ENCODE results near the gene ZNF219. TPM values are rescaled to one million over a fixed set of nuclear protein-coding genes. Genes with fewer than 3 reads are reported as not detected.

The ZNF219 gene
- total RNA-seq, 1 experiment from 2014 or later = 16.6 TPM

- no peak overlapping the region for H3K4me3 ChIP-seq (replicated peaks in 1 of 2; ENCODE audit: low read depth in 1 of 2, low read length in 2 of 2)
- ChIA-PET CTCF (interaction anchor here (1.1 to 3.5 kb wide), 3 partner anchors 38 to 131 kb away, joined by 3 to 60 read pairs (median 59); no protein-coding TSS in a partner anchor), RAD21 (ENCODE audit: low non-redundant PET in 1 of 2, low total read pairs in 2 of 2, uncharacterized antibody in 2 of 2, unreplicated experiment in 2 of 2) (no interaction called here), POLR2A (no interaction called here)
- no peak for TF ChIP-seq ATF3 (IDR thresholded peaks at IDR 0.05)
- TF ChIP-seq FOSL1 (IDR thresholded peaks at IDR 0.05; ENCODE audit: low read depth) = no peak
- no peak for TF ChIP-seq EZH2phosphoT487 (IDR thresholded peaks at IDR 0.05; ENCODE audit: borderline replicate concordance)
- no peak for TF ChIP-seq MAX (IDR thresholded peaks at IDR 0.05)
- no peak for TF ChIP-seq CBX3 (IDR thresholded peaks at IDR 0.05; ENCODE audit: low read depth)
- TF ChIP-seq ELF1 (IDR thresholded peaks at IDR 0.05; ENCODE audit: borderline replicate concordance, low read depth) = no peak
- TF ChIP-seq POLR2A (IDR thresholded peaks at IDR 0.05; ENCODE audit: borderline replicate concordance, extremely low read depth, insufficient read depth, insufficient read length) = no peak
- TF ChIP-seq ZNF274 (IDR thresholded peaks at IDR 0.05; ENCODE audit: low read depth, low read length) = no peak
- no peak for TF ChIP-seq SIN3A (IDR thresholded peaks at IDR 0.05; ENCODE audit: low read depth)
- no TSS peak for BruUV-seq (replicated peaks)
- H3K9me2 ChIP-seq (ENCODE audit: insufficient read depth) = no peaks in the 10 kb centered on the region
- DNase-seq (ENCODE audit: low read depth, low spot score) = no peak
- H3K4me1 ChIP-seq (ENCODE audit: control insufficient read depth in 1 of 2, insufficient read depth in 2 of 2, low read length in 2 of 2) = peaks cover 47 to 68% of the 10 kb centered on the region in 2 experiments
- H3K9me3 ChIP-seq (ENCODE audit: control insufficient read depth in 1 of 2, insufficient read depth in 1 of 2, low read depth in 1 of 2, low read length in 2 of 2) = no peaks in the 10 kb centered on the region
- H3K27me3 ChIP-seq (ENCODE audit: insufficient read depth, low read length) = no peaks in the 10 kb centered on the region
- intact Hi-C loops (cut with micrococcal nuclease) = loop anchor here (10.0 kb wide), 1 partner anchor 251 kb away; no protein-coding TSS in a partner anchor
- no peak overlapping the region for H3K27ac ChIP-seq (ENCODE audit: low read depth, low read length)
- H4K20me1 ChIP-seq (ENCODE audit: insufficient read depth) = no peaks in the 10 kb centered on the region
- H3K4me2 ChIP-seq (ENCODE audit: low read length) = peak overlapping the region; percentile 66
- H3K79me2 ChIP-seq (ENCODE audit: insufficient read depth, low read length) = no peaks in the 10 kb centered on the region
- H2AFZ ChIP-seq (ENCODE audit: low read depth, low read length, poor library complexity, severe bottlenecking) = peak overlapping the region; percentile 97
- no peak for ATAC-seq
- no peaks in the 10 kb centered on the region for H3K36me3 ChIP-seq (ENCODE audit: control insufficient read depth in 1 of 2, insufficient read depth in 2 of 2, low read length in 2 of 2)
- H3K9ac ChIP-seq (ENCODE audit: low read length) = no peak overlapping the region
Observed at GRCh38 chr14:21106176-21106497, 7.7 kb upstream of the ZNF219 start.

GRCh38 chr14:21105095-21105494 is 6.6 kb upstream of the ZNF219 start:
- no peaks in the 10 kb centered on the region for H3K9me2 ChIP-seq (ENCODE audit: insufficient read depth)
- ATAC-seq (no peak), DNase-seq (ENCODE audit: low read depth, low spot score) (no peak)
- no peaks in the 10 kb centered on the region for H3K36me3 ChIP-seq (ENCODE audit: control insufficient read depth in 1 of 2, insufficient read depth in 2 of 2, low read length in 2 of 2)
- BruUV-seq (replicated peaks) = no TSS peak
- H4K20me1 ChIP-seq (ENCODE audit: insufficient read depth) = no peaks in the 10 kb centered on the region
- H2AFZ ChIP-seq (ENCODE audit: low read depth, low read length, poor library complexity, severe bottlenecking) = no peak overlapping the region
- peak overlapping the region; percentile 95 for H3K27ac ChIP-seq (ENCODE audit: low read depth, low read length)
- peak overlapping the region; percentile 69 to 74 for H3K4me3 ChIP-seq (replicated peaks in 1 of 2; ENCODE audit: low read depth in 1 of 2, low read length in 2 of 2)
- no peaks in the 10 kb centered on the region for H3K9me3 ChIP-seq (ENCODE audit: control insufficient read depth in 1 of 2, insufficient read depth in 1 of 2, low read depth in 1 of 2, low read length in 2 of 2)
- H3K79me2 ChIP-seq (ENCODE audit: insufficient read depth, low read length) = no peaks in the 10 kb centered on the region
- H3K4me2 ChIP-seq (ENCODE audit: low read length) = peak overlapping the region; percentile 92
- RAD21 ChIA-PET (ENCODE audit: low non-redundant PET in 1 of 2, low total read pairs in 2 of 2, uncharacterized antibody in 2 of 2, unreplicated experiment in 2 of 2) = interaction anchor here (1.1 to 1.9 kb wide), 6 partner anchors 13 to 90 kb away, joined by 3 to 16 read pairs (median 7); no protein-coding TSS in a partner anchor
- intact Hi-C loops (cut with micrococcal nuclease) = loop anchor here (10.0 kb wide), 1 partner anchor 250 kb away; no protein-coding TSS in a partner anchor
- POLR2A ChIA-PET = interaction anchor here (1.0 to 1.7 kb wide), 3 partner anchors 10 to 37 kb away, joined by 3 to 14 read pairs (median 5); no protein-coding TSS in a partner anchor
- H3K9ac ChIP-seq (ENCODE audit: low read length) = peak overlapping the region; percentile 90
- no peaks in the 10 kb centered on the region for H3K27me3 ChIP-seq (ENCODE audit: insufficient read depth, low read length)
- peaks cover 47 to 71% of the 10 kb centered on the region in 2 experiments for H3K4me1 ChIP-seq (ENCODE audit: control insufficient read depth in 1 of 2, insufficient read depth in 2 of 2, low read length in 2 of 2)
- CTCF ChIA-PET = interaction anchor here (1.0 to 3.5 kb wide), 7 partner anchors 10 to 248 kb away, joined by 3 to 60 read pairs (median 19); no protein-coding TSS in a partner anchor
- TF ChIP-seq YY1 (IDR thresholded peaks at IDR 0.05; ENCODE audit: extremely low read depth, insufficient replicate concordance, low read depth, low read length) (no peak), ZNF274 (IDR thresholded peaks at IDR 0.05; ENCODE audit: low read depth, low read length) (no peak), CTCF (IDR thresholded peaks at IDR 0.05 in 2 of 3, conservative IDR thresholded peaks at IDR 0.05 in 1 of 3; ENCODE audit: borderline replicate concordance in 1 of 3, insufficient read depth in 1 of 3, low read depth in 2 of 3, low read length in 2 of 3) (no peak), EZH2 (IDR thresholded peaks at IDR 0.05) (no peak), FOSL1 (IDR thresholded peaks at IDR 0.05; ENCODE audit: low read depth) (no peak), TCF7L2 (IDR thresholded peaks at IDR 0.05; ENCODE audit: borderline replicate concordance, extremely low read depth, insufficient read depth, insufficient read length) (no peak), CEBPB (IDR thresholded peaks at IDR 0.05; ENCODE audit: low read depth) (no peak), ATF3 (IDR thresholded peaks at IDR 0.05) (no peak), ZBTB33 (IDR thresholded peaks at IDR 0.05; ENCODE audit: extremely low read depth, insufficient replicate concordance, low read length) (no peak)

All from HCT116 (cell line).